ENCODE measurements around the gene PSME1. TPM values are rescaled to one million over a fixed set of nuclear protein-coding genes. Genes with fewer than 3 reads are reported as not detected.
A peak's percentile ranks its signal among the peaks of the same experiment; 100 is the strongest.

The PSME1 gene
- total and polyA plus RNA-seq, 2 of the 13 experiments (the other 11 are each of a cell fraction or from before 2014, with no cell fraction given): 159 to 608 TPM

DNA sequence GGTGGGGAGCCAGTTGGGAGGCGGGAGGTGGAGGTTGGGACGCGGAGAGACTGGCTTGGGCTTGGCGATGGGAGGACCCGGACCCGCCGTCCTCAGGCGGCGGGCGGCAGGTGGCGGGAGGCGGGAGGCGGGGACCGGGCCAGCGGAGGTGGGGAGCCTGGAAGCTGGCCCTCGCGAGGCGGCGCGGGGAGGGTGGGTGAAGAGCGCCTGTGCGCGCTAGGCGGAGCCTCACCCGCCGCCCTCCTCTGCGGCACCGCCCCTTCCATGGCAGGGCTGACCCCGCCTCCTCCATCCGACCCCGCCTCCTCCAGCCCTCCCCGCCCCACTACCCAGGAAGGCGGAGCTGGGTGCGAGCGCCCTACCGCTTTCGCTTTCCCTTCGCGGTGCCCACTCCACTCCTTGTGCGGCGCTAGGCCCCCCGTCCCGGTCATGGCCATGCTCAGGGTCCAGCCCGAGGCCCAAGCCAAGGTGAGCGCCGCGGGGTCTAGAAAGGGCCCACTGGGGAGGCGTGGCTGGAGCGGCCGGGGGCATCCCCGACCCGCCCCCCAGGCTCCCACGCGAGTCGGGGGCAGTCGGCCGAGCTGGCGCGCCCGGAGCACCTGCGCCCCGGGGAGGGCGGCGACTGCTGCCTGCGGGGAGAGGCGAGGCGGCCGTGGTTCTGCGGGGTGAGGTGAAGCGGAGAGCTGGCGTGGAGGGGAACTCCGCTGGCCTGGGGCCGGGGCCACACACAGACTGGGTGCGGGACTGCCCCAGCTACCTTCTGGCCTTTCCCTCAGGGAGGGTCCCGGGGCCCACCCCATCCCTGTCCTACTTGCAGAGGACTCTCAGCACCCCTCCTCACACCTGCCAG, at the start of gene PSME1 (continued):
- TF ChIP-seq, protein P1, sequence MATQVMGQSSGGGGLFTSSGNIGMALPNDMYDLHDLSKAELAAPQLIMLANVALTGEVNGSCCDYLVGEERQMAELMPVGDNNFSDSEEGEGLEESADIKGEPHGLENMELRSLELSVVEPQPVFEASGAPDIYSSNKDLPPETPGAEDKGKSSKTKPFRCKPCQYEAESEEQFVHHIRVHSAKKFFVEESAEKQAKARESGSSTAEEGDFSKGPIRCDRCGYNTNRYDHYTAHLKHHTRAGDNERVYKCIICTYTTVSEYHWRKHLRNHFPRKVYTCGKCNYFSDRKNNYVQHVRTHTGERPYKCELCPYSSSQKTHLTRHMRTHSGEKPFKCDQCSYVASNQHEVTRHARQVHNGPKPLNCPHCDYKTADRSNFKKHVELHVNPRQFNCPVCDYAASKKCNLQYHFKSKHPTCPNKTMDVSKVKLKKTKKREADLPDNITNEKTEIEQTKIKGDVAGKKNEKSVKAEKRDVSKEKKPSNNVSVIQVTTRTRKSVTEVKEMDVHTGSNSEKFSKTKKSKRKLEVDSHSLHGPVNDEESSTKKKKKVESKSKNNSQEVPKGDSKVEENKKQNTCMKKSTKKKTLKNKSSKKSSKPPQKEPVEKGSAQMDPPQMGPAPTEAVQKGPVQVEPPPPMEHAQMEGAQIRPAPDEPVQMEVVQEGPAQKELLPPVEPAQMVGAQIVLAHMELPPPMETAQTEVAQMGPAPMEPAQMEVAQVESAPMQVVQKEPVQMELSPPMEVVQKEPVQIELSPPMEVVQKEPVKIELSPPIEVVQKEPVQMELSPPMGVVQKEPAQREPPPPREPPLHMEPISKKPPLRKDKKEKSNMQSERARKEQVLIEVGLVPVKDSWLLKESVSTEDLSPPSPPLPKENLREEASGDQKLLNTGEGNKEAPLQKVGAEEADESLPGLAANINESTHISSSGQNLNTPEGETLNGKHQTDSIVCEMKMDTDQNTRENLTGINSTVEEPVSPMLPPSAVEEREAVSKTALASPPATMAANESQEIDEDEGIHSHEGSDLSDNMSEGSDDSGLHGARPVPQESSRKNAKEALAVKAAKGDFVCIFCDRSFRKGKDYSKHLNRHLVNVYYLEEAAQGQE (IDR thresholded peaks at IDR 0.05; ENCODE audit: borderline replicate concordance in 1 of 2, low read depth in 1 of 2, low read length in 2 of 2): peak in 1 of 2 experiments; percentile 26; a peak in 1 of 4 replicates
- TF ChIP-seq SAFB2 (CRISPR knock-in tag; IDR thresholded peaks at IDR 0.05; ENCODE audit: borderline replicate concordance, low read depth): no peak; the same call in none of the 2 replicates
- TF ChIP-seq, protein P2, sequence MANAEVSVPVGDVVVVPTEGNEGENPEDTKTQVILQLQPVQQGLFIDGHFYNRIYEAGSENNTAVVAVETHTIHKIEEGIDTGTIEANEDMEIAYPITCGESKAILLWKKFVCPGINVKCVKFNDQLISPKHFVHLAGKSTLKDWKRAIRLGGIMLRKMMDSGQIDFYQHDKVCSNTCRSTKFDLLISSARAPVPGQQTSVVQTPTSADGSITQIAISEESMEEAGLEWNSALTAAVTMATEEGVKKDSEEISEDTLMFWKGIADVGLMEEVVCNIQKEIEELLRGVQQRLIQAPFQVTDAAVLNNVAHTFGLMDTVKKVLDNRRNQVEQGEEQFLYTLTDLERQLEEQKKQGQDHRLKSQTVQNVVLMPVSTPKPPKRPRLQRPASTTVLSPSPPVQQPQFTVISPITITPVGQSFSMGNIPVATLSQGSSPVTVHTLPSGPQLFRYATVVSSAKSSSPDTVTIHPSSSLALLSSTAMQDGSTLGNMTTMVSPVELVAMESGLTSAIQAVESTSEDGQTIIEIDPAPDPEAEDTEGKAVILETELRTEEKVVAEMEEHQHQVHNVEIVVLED (CRISPR knock-in tag; IDR thresholded peaks at IDR 0.05; ENCODE audit: borderline replicate concordance): no peak; the same call in 1 of the 2 replicates
- no peak for TF ChIP-seq ZNF329 (CRISPR knock-in tag; IDR thresholded peaks at IDR 0.05; ENCODE audit: low read depth)
- TF ChIP-seq TCF12 (IDR thresholded peaks at IDR 0.05): no peak
- peak; percentile 93 for TF ChIP-seq TCF12 (CRISPR knock-in tag; IDR thresholded peaks at IDR 0.05)
- TF ChIP-seq SNAI1 (CRISPR knock-in tag; IDR thresholded peaks at IDR 0.05; ENCODE audit: borderline replicate concordance): no peak
- no peak for TF ChIP-seq MAFF (IDR thresholded peaks at IDR 0.05; ENCODE audit: low read depth, low read length)
- TF ChIP-seq, protein P3, sequence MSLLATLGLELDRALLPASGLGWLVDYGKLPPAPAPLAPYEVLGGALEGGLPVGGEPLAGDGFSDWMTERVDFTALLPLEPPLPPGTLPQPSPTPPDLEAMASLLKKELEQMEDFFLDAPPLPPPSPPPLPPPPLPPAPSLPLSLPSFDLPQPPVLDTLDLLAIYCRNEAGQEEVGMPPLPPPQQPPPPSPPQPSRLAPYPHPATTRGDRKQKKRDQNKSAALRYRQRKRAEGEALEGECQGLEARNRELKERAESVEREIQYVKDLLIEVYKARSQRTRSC (CRISPR knock-in tag; IDR thresholded peaks at IDR 0.05; ENCODE audit: low read depth): peak; percentile 65; the same call in 1 of the 2 replicates
- no peak for TF ChIP-seq ZNF790 (CRISPR knock-in tag; IDR thresholded peaks at IDR 0.05; ENCODE audit: borderline replicate concordance)
- peak; percentile 34 for TF ChIP-seq U2AF1 (optimal IDR thresholded peaks at IDR 0.05; ENCODE audit: low read depth, low read length)
- TF ChIP-seq ZNF839 (CRISPR knock-in tag; IDR thresholded peaks at IDR 0.05; ENCODE audit: borderline replicate concordance): peak; percentile 39
- TF ChIP-seq, protein P4, sequence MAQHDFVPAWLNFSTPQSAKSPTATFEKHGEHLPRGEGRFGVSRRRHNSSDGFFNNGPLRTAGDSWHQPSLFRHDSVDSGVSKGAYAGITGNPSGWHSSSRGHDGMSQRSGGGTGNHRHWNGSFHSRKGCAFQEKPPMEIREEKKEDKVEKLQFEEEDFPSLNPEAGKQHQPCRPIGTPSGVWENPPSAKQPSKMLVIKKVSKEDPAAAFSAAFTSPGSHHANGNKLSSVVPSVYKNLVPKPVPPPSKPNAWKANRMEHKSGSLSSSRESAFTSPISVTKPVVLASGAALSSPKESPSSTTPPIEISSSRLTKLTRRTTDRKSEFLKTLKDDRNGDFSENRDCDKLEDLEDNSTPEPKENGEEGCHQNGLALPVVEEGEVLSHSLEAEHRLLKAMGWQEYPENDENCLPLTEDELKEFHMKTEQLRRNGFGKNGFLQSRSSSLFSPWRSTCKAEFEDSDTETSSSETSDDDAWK (CRISPR knock-in tag; IDR thresholded peaks at IDR 0.05): no peak
- TF ChIP-seq ZBTB8A (CRISPR knock-in tag; IDR thresholded peaks at IDR 0.05; ENCODE audit: borderline replicate concordance, low read depth): no peak
- TF ChIP-seq ZNF382 (CRISPR knock-in tag; IDR thresholded peaks at IDR 0.05; ENCODE audit: borderline replicate concordance): no peak
- peak; percentile 64 for TF ChIP-seq ZNF350 (CRISPR knock-in tag; IDR thresholded peaks at IDR 0.05; ENCODE audit: borderline replicate concordance, low read depth)
- TF ChIP-seq ZNF781 (CRISPR knock-in tag; IDR thresholded peaks at IDR 0.05; ENCODE audit: borderline replicate concordance, not compliant biosample characterization): no peak
- TF ChIP-seq, protein P5, sequence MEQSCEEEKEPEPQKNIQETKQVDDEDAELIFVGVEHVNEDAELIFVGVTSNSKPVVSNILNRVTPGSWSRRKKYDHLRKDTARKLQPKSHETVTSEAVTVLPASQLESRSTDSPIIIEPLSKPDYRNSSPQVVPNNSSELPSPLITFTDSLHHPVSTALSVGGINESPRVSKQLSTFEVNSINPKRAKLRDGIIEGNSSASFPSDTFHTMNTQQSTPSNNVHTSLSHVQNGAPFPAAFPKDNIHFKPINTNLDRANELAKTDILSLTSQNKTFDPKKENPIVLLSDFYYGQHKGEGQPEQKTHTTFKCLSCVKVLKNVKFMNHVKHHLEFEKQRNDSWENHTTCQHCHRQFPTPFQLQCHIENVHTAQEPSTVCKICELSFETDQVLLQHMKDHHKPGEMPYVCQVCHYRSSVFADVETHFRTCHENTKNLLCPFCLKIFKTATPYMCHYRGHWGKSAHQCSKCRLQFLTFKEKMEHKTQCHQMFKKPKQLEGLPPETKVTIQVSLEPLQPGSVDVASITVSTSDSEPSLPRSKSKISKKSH (CRISPR knock-in tag; IDR thresholded peaks at IDR 0.05; ENCODE audit: borderline replicate concordance): no peak

Data from HepG2 (cell line).